ENCODE results near the gene OCSTAMP.

The OCSTAMP gene

GRCh38 chr20:46509523-46509922 is 40.9 kb downstream of the OCSTAMP start:
- DNase-seq, result no peak

- no peak for DNase-seq
Measured at GRCh38 chr20:46507760-46508407, 42.6 kb downstream of the OCSTAMP start.

DNA sequence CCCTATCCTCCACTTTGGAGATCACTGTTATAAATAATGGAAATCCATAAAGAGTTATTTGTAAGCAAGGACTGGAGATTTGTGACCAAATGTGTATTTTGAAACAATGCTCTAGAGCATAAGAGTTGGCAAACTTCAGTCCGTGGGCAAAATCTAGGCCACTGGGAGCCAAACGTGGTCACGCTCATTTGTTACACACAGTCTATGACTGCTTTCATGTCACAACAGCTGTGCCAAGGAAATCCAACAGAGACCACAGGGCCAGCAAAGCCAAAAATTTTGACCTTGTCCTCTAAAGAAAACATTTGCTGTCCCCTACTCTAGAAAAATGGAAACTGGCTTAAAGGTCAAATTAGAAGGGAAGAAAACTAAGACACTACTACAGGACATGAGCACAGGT is 44.9 kb downstream of the OCSTAMP start:
- no peak for DNase-seq

GRCh38 chr20:46501961-46502360 is 48.5 kb downstream of the OCSTAMP start:
- DNase-seq, result no peak

DNA sequence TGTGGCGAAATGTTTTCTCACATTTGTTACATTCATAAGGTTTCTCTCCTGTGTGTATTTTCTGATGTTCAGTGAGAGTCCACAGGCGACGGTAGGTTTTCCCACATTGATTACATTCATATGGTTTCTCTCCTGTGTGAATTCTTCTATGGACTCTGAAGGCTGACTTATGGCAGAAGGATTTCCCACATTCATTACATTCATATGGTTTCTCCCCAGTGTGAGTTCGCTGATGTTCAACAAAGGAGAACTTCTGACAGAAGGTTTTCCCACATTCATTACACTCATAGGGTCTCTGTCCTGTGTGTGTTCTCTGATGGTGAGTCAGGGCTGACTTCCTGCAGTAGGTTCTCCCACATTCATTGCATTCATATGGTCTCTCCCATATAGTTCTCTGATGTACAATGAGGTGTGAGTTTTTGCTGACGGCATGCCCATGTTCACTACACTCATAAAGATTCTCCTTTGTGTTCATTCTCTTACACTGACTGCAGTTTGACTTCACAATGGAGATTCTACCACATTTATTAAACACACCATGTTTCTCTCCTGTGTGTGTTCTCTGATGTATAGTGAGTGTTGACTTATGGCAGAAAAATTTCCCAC is 49.0 kb downstream of the OCSTAMP start:
- no peak for DNase-seq

DNA sequence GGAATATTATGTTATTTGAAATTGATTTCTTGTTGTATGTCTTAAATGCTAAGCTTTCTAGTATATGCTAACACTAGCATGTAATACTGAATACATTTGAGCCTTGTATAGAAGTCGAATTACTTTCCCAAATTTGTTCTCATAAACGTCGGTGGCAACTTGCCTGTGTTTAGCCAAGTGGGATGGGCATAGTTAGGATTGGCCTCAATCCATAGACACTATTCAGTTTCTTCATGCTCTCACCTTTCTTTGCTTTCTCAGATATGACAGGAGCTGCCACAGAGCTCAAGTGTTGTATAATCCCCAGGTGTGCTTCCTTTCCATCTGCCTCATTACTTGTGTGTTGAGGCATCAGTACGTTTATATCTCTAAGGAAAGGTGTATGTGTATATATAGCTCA is 56.4 kb downstream of the OCSTAMP start:
- no peak for DNase-seq

GRCh38 chr20:46491354-46491753 is 59.1 kb downstream of the OCSTAMP start:
- no peak for DNase-seq

Measured in HCEC 1CT (cell line).